Smooth muscle cell (in vitro differentiated cells): ENCODE data around the gene C14orf93. TPM values are rescaled to one million over a fixed set of nuclear protein-coding genes. Genes with fewer than 3 reads are reported as not detected.

Experiments
- DNase-seq: peaks from one replicate; lab custom pipeline; 2025; ENCODE audit not compliant: unreplicated experiment; lab: John Stamatoyannopoulos, UW
- H2AFZ ChIP-seq: fragments of 200-600 bp; sonication (generic); 2 replicates; pipeline ENCODE4 v1.6.0; 2016; ENCODE audit warnings: antibody characterized with exemption, low read depth, mild to moderate bottlenecking
- H3F3A ChIP-seq: fragments of 200-600 bp; sonication (generic); 2 replicates; pipeline ENCODE4 v1.6.0; 2017; ENCODE audit warnings: antibody characterized with exemption, low read depth
- H3K27ac ChIP-seq: fragments of 200-600 bp; sonication (generic); 2 replicates; pipeline ENCODE4 v1.5.1; 2016; ENCODE audit warnings: low read depth, mild to moderate bottlenecking
- H3K27me3 ChIP-seq: fragments of 200-600 bp; sonication (generic); 2 replicates; pipeline ENCODE4 v1.6.1; 2016; ENCODE audit warnings: low read depth, mild to moderate bottlenecking
- H3K36me3 ChIP-seq: fragments of 200-600 bp; sonication (generic); 2 replicates; pipeline ENCODE4 v1.5.1; 2016; ENCODE audit warnings: low read depth
- H3K4me1 ChIP-seq: fragments of 200-600 bp; sonication (generic); 2 replicates; pipeline ENCODE4 v1.5.1; 2016; ENCODE audit warnings: low read depth
- H3K4me2 ChIP-seq: fragments of 200-600 bp; sonication (generic); 2 replicates; pipeline ENCODE4 v1.6.0; 2016; ENCODE audit warnings: mild to moderate bottlenecking
- H3K4me3 ChIP-seq: fragments of 200-600 bp; sonication (generic); 2 replicates; pipeline ENCODE4 v1.5.1; 2016; ENCODE audit warnings: mild to moderate bottlenecking
- H3K79me2 ChIP-seq: fragments of 200-600 bp; sonication (generic); 2 replicates; pipeline ENCODE4 v1.6.0; 2016; ENCODE audit warnings: low read depth, mild to moderate bottlenecking
- H3K9ac ChIP-seq: fragments of 200-600 bp; sonication (generic); 2 replicates; pipeline ENCODE4 v1.6.0; 2016; ENCODE audit warnings: low read depth
- H3K9me3 ChIP-seq: fragments of 200-600 bp; sonication (generic); replicated peaks from 2 replicates; pipeline ENCODE4 v1.5.1; 2016; ENCODE audit warnings: low read depth
- H4K20me1 ChIP-seq: fragments of 200-600 bp; sonication (generic); 2 replicates; pipeline ENCODE4 v1.6.0; 2016; ENCODE audit warnings: low read depth
- CTCF ChIP-seq: fragments of 200-600 bp; sonication (generic); IDR thresholded peaks from 2 replicates; pipeline ENCODE4 v1.5.1; 2017; ENCODE audit warnings: borderline replicate concordance, mild to moderate bottlenecking, antibody characterized with exemption; ENCODE audit not compliant: insufficient read depth, poor library complexity, severe bottlenecking
- WGBS: methylation state at CpG from one replicate; pipeline ENCODE4 v1.1.7; 2016; ENCODE audit warnings: low lambda C conversion rate; 5-methylcytosine and 5-hydroxymethylcytosine counted together
- polyA plus RNA-seq: library from polyadenylated mRNA; unstranded; fragments of >200 nt; fragmentation: Nextera tagmentation; extraction: Ambion mirVana; gene quantifications from 2 replicates; pipeline ENCODE4 v1.2.1, GENCODE V29; 2016
- total RNA-seq: library from RNA; depleted of rRNA; stranded (reverse); fragments of >200 nt; gene quantifications from 2 replicates; pipeline ENCODE4 v1.2.3, GENCODE V29; 2014

The C14orf93 gene
- total and polyA plus RNA-seq, 2 experiments from 2014 or later: 6.7 to 10.2 TPM

GRCh38 chr14:22985894-22986507 is 23.9 kb downstream of the C14orf93 start:
- no peak overlapping the region for H3K4me2 ChIP-seq
- no peak overlapping the region for H2AFZ ChIP-seq
- no peak for DNase-seq
- peaks cover 5% of the 10 kb centered on the region for H3F3A ChIP-seq
- no peak overlapping the region for H3K9ac ChIP-seq
- no peak overlapping the region for H3K27ac ChIP-seq
- no peaks in the 10 kb centered on the region for H4K20me1 ChIP-seq
- no peaks in the 10 kb centered on the region for H3K9me3 ChIP-seq
- no peak for TF ChIP-seq CTCF
- H3K4me3 ChIP-seq: no peak overlapping the region
- H3K27me3 ChIP-seq: no peaks in the 10 kb centered on the region
- H3K36me3 ChIP-seq: no peaks in the 10 kb centered on the region
- WGBS: 55% methylated on average over 2 of the region's 2 CpGs
- H3K4me1 ChIP-seq: no peaks in the 10 kb centered on the region
- peaks cover 15% of the 10 kb centered on the region for H3K79me2 ChIP-seq

GRCh38 chr14:22984959-22985658 is 24.8 kb downstream of the C14orf93 start:
- H3K4me3 ChIP-seq: no peak overlapping the region
- H3K27ac ChIP-seq: no peak overlapping the region
- WGBS: 92% methylated on average over 6 of the region's 6 CpGs
- H2AFZ ChIP-seq: no peak overlapping the region
- peaks cover 7% of the 10 kb centered on the region for H3F3A ChIP-seq
- H4K20me1 ChIP-seq: no peaks in the 10 kb centered on the region
- H3K9me3 ChIP-seq: no peaks in the 10 kb centered on the region
- H3K79me2 ChIP-seq: peaks cover 19% of the 10 kb centered on the region
- H3K4me2 ChIP-seq: no peak overlapping the region
- H3K27me3 ChIP-seq: no peaks in the 10 kb centered on the region
- no peak overlapping the region for H3K9ac ChIP-seq
- no peak for DNase-seq
- TF ChIP-seq CTCF: no peak
- no peaks in the 10 kb centered on the region for H3K36me3 ChIP-seq
- H3K4me1 ChIP-seq: peaks cover 2% of the 10 kb centered on the region

DNA sequence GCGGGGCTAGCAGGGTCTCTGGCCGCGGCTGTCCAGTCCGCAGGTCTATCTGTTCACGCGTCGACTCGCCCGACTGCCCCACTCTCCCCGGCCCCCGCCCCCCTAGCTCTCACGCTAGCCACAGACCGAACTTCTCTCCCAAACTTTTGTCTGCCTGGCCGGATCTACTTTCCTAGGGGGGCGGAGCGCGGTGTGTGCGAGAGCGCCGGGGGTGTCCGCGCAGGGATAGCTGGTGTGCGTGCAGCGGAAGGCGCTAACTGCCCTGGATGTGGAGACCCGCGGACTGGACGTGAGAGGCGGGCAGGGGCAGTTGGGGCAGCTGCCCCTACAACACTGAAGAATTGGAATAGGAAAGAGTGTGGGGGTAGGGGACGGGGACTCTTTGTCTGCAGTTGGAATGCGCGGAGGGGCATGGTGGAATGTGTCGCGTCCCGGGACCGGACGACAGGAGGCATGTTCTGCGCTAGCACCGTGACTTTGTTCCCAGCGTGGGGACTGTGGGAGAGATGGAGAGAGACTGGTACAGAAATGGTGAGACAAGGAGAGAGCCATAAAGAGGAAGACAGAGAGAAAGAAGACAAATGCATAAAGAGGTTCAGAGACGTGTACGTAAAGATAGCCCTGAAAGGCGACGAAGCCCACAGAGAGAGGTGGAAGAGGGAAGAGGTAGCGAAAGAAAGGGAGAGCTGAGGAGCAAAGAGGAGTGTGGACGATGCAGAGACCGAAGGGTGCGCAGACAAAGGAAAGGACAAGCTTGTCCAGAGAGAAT is 27.3 kb downstream of the C14orf93 start, which contains the start of gene AJUBA:
Gene AJUBA (minus strand): TSS at position 75 of the 769 bp plus-strand sequence. CDS start 285 bp downstream, outside the sequence.
- H3K36me3 ChIP-seq: no peaks in the 10 kb centered on the region
- no peaks in the 10 kb centered on the region for H3K9me3 ChIP-seq
- DNase-seq: peak; percentile 44
- no peaks in the 10 kb centered on the region for H3K27me3 ChIP-seq
- H3K9ac ChIP-seq: peak within 1 kb of the TSS; percentile 83
- H3K4me1 ChIP-seq: peaks cover 25% of the 10 kb centered on the region
- peaks cover 28% of the 10 kb centered on the region for H3F3A ChIP-seq
- peak within 1 kb of the TSS; percentile 69 for H3K27ac ChIP-seq
- peaks cover 8% of the 10 kb centered on the region for H4K20me1 ChIP-seq
- WGBS: under 1% methylated on average over 48 of the region's 48 CpGs
- peak within 1 kb of the TSS; percentile 89 for H3K4me2 ChIP-seq
- no peak for TF ChIP-seq CTCF
- H3K4me3 ChIP-seq: peak within 1 kb of the TSS; percentile 92
- H3K79me2 ChIP-seq: peaks cover 24% of the 10 kb centered on the region
- peak within 1 kb of the TSS; percentile 84 for H2AFZ ChIP-seq
